ENCODE data around the gene CA12.

Gene CA12

GRCh38 chr15:63412551-63412950, 30.9 kb upstream of the CA12 start:
- H3K27ac ChIP-seq: no peak overlapping the region
- no peaks in the 10 kb centered on the region for H3K9me3 ChIP-seq (ENCODE audit: severe bottlenecking)
- H3K27me3 ChIP-seq (ENCODE audit: insufficient read depth, low read depth, severe bottlenecking): no peaks in the 10 kb centered on the region
- H3K36me3 ChIP-seq: no peaks in the 10 kb centered on the region
- no peak for DNase-seq
- no peak overlapping the region for H3K4me3 ChIP-seq (ENCODE audit: low read depth, low read length)
- no peak for TF ChIP-seq CTCF (IDR thresholded peaks at IDR 0.05; ENCODE audit: low read depth, low read length)

- no peaks in the 10 kb centered on the region for H3K27me3 ChIP-seq (ENCODE audit: insufficient read depth, low read depth, severe bottlenecking)
- DNase-seq: no peak
- no peak for TF ChIP-seq CTCF (IDR thresholded peaks at IDR 0.05; ENCODE audit: low read depth, low read length)
- H3K9me3 ChIP-seq (ENCODE audit: severe bottlenecking): no peaks in the 10 kb centered on the region
- no peaks in the 10 kb centered on the region for H3K36me3 ChIP-seq
- H3K27ac ChIP-seq: no peak overlapping the region
- no peak overlapping the region for H3K4me3 ChIP-seq (ENCODE audit: low read depth, low read length)
Observed at GRCh38 chr15:63411866-63412265, 30.2 kb upstream of the CA12 start.

- no peak for TF ChIP-seq CTCF (IDR thresholded peaks at IDR 0.05; ENCODE audit: low read depth, low read length)
- Histone ChIP-seq H3K36me3 (no peaks in the 10 kb centered on the region), H3K9me3 (ENCODE audit: severe bottlenecking) (no peaks in the 10 kb centered on the region), H3K27me3 (ENCODE audit: insufficient read depth, low read depth, severe bottlenecking) (no peaks in the 10 kb centered on the region), H3K27ac (no peak overlapping the region), H3K4me3 (ENCODE audit: low read depth, low read length) (no peak overlapping the region)
- DNase-seq: no peak
Observed at GRCh38 chr15:63409179-63409578, 27.5 kb upstream of the CA12 start.

GRCh38 chr15:63408524-63408923, 26.9 kb upstream of the CA12 start:
- no peaks in the 10 kb centered on the region for H3K36me3 ChIP-seq
- H3K4me3 ChIP-seq (ENCODE audit: low read depth, low read length): no peak overlapping the region
- H3K27me3 ChIP-seq (ENCODE audit: insufficient read depth, low read depth, severe bottlenecking): no peaks in the 10 kb centered on the region
- TF ChIP-seq CTCF (IDR thresholded peaks at IDR 0.05; ENCODE audit: low read depth, low read length): no peak
- no peak for DNase-seq
- no peaks in the 10 kb centered on the region for H3K9me3 ChIP-seq (ENCODE audit: severe bottlenecking)
- no peak overlapping the region for H3K27ac ChIP-seq

- no peak overlapping the region for H3K27ac ChIP-seq
- H3K36me3 ChIP-seq: no peaks in the 10 kb centered on the region
- no peak for DNase-seq
- no peak for TF ChIP-seq CTCF (IDR thresholded peaks at IDR 0.05; ENCODE audit: low read depth, low read length)
- no peaks in the 10 kb centered on the region for H3K9me3 ChIP-seq (ENCODE audit: severe bottlenecking)
- H3K4me3 ChIP-seq (ENCODE audit: low read depth, low read length): no peak overlapping the region
- H3K27me3 ChIP-seq (ENCODE audit: insufficient read depth, low read depth, severe bottlenecking): no peaks in the 10 kb centered on the region
Observed at GRCh38 chr15:63407612-63408011, 26.0 kb upstream of the CA12 start.

- DNase-seq: no peak
- no peaks in the 10 kb centered on the region for H3K36me3 ChIP-seq
- no peak overlapping the region for H3K27ac ChIP-seq
- H3K4me3 ChIP-seq (ENCODE audit: low read depth, low read length): no peak overlapping the region
- TF ChIP-seq CTCF (IDR thresholded peaks at IDR 0.05; ENCODE audit: low read depth, low read length): no peak
- no peaks in the 10 kb centered on the region for H3K9me3 ChIP-seq (ENCODE audit: severe bottlenecking)
- no peaks in the 10 kb centered on the region for H3K27me3 ChIP-seq (ENCODE audit: insufficient read depth, low read depth, severe bottlenecking)
Observed at GRCh38 chr15:63405683-63406390, 24.2 kb upstream of the CA12 start.
